WTC11 (cell line): Measurements from ENCODE around the gene INHBC. TPM values are rescaled to one million over a fixed set of nuclear protein-coding genes. Genes with fewer than 3 reads are reported as not detected.

Source experiments
- ATAC-seq: fragments of 200-7000 bp; cut with Tn5 transposase; 2 replicates; pipeline ENCODE4 v1.10.0; 2021; ENCODE audit warnings: mild to moderate bottlenecking, moderate library complexity
- CTCF ChIA-PET: fragments of 300-600 bp; sonication (Branson Sonifier 250); formaldehyde crosslinking; loops from one replicate; lab custom pipeline; 2021; ENCODE audit warnings: antibody characterized with exemption; lab: Charles Lee
- POLR2A ChIA-PET: fragments of 350-600 bp; sonication (Branson Sonifier 250); formaldehyde crosslinking; loops from one replicate; lab custom pipeline; 2021; ENCODE audit warnings: antibody characterized with exemption; lab: Charles Lee
- DNase-seq: peaks from one replicate; pipeline ENCODE4 v3.0.0; 2021; ENCODE audit warnings: low spot score
- H3K27ac Mint-ChIP-seq: 2 replicates; pipeline ENCODE4 v1.8.0; 2021; ENCODE audit warnings: mixed read lengths
- H3K27me3 Mint-ChIP-seq: 2 replicates; pipeline ENCODE4 v1.8.0; 2021; ENCODE audit warnings: low read depth, mild to moderate bottlenecking, moderate library complexity, mixed read lengths
- H3K36me3 Mint-ChIP-seq: 2 replicates; pipeline ENCODE4 v1.8.0; 2021; ENCODE audit warnings: mixed read lengths
- H3K4me1 Mint-ChIP-seq: 2 replicates; pipeline ENCODE4 v1.8.0; 2022; ENCODE audit warnings: mixed read lengths
- H3K4me3 Mint-ChIP-seq: 2 replicates; pipeline ENCODE4 v1.8.0; 2021; ENCODE audit warnings: mild to moderate bottlenecking, moderate library complexity, mixed read lengths
- H3K9me3 Mint-ChIP-seq: 2 replicates; pipeline ENCODE4 v1.8.0; 2021; ENCODE audit warnings: mixed read lengths
- ATF1 ChIP-seq: sonication (generic); formaldehyde crosslinking; IDR thresholded peaks from 2 replicates; pipeline ENCODE4 v1.8.1; 2023; ENCODE audit warnings: mild to moderate bottlenecking, moderate library complexity, missing genetic modification reagents
- CDX4 ChIP-seq: fragments of 250-450 bp; sonication (Bioruptor Pico); IDR thresholded peaks from 2 replicates; pipeline ENCODE4 v1.9.0; 2021; ENCODE audit warnings: moderate library complexity, mild to moderate bottlenecking, inconsistent platforms, borderline replicate concordance
- EMX1 ChIP-seq: fragments of 250-450 bp; sonication (Bioruptor Pico); IDR thresholded peaks from 2 replicates; pipeline ENCODE4 v1.8.0; 2021; ENCODE audit warnings: mild to moderate bottlenecking
- ESRRA ChIP-seq: sonication (generic); formaldehyde crosslinking; IDR thresholded peaks from 2 replicates; pipeline ENCODE4 v1.8.1; 2022; ENCODE audit warnings: mild to moderate bottlenecking, missing genetic modification reagents, borderline replicate concordance
- ETV6 ChIP-seq: sonication (generic); formaldehyde crosslinking; IDR thresholded peaks from 2 replicates; pipeline ENCODE4 v1.8.1; 2022; ENCODE audit warnings: mild to moderate bottlenecking, missing genetic modification reagents
- GABPB1 ChIP-seq: sonication (generic); formaldehyde crosslinking; IDR thresholded peaks from 2 replicates; pipeline ENCODE4 v1.8.1; 2023; ENCODE audit warnings: mild to moderate bottlenecking, missing genetic modification reagents
- GRHL2 ChIP-seq: fragments of 250-450 bp; sonication (Bioruptor Pico); IDR thresholded peaks from 2 replicates; pipeline ENCODE4 v1.8.0; 2022; ENCODE audit warnings: mild to moderate bottlenecking, moderate library complexity; ENCODE audit not compliant: insufficient replicate concordance, severe bottlenecking
- IRF2 ChIP-seq: sonication (generic); formaldehyde crosslinking; IDR thresholded peaks from 2 replicates; pipeline ENCODE4 v1.8.0; 2022; ENCODE audit warnings: low read depth, missing genetic modification reagents, borderline replicate concordance
- MYBL2 ChIP-seq: sonication (generic); formaldehyde crosslinking; IDR thresholded peaks from 2 replicates; pipeline ENCODE4 v1.8.1; 2023; ENCODE audit warnings: mild to moderate bottlenecking, moderate library complexity, missing genetic modification reagents
- NFE2L1 ChIP-seq: sonication (generic); formaldehyde crosslinking; IDR thresholded peaks from 2 replicates; pipeline ENCODE4 v1.8.1; 2023; ENCODE audit warnings: missing genetic modification reagents
- OVOL2 ChIP-seq: fragments of 250-450 bp; sonication (Bioruptor Pico); IDR thresholded peaks from 2 replicates; pipeline ENCODE4 v1.9.0; 2021; ENCODE audit warnings: mild to moderate bottlenecking, borderline replicate concordance
- PRRX2 ChIP-seq: fragments of 250-450 bp; sonication (Bioruptor Pico); IDR thresholded peaks from 2 replicates; pipeline ENCODE4 v1.8.0; 2021; ENCODE audit warnings: mild to moderate bottlenecking
- RORB ChIP-seq: fragments of 250-450 bp; sonication (Bioruptor Pico); IDR thresholded peaks from 2 replicates; pipeline ENCODE4 v1.9.0; 2021; ENCODE audit warnings: mild to moderate bottlenecking
- SP1 ChIP-seq: sonication (generic); formaldehyde crosslinking; conservative IDR thresholded peaks from 2 replicates; pipeline ENCODE4 v1.8.1; 2022; ENCODE audit warnings: missing genetic modification reagents
- TP53 ChIP-seq: sonication (generic); formaldehyde crosslinking; IDR thresholded peaks from 2 replicates; pipeline ENCODE4 v1.8.1; 2023; ENCODE audit warnings: mild to moderate bottlenecking, missing genetic modification reagents
- ZMAT4 ChIP-seq: fragments of 250-450 bp; sonication (Bioruptor Pico); IDR thresholded peaks from 2 replicates; pipeline ENCODE4 v1.9.0; 2021; ENCODE audit warnings: mild to moderate bottlenecking
- ZNF138 ChIP-seq: sonication (generic); formaldehyde crosslinking; conservative IDR thresholded peaks from 2 replicates; pipeline ENCODE4 v1.8.1; 2022; ENCODE audit warnings: mild to moderate bottlenecking, moderate library complexity, missing genetic modification reagents
- ZNF512 ChIP-seq: sonication (generic); formaldehyde crosslinking; IDR thresholded peaks from 2 replicates; pipeline ENCODE4 v1.8.1; 2022; ENCODE audit warnings: missing genetic modification reagents, borderline replicate concordance
- total RNA-seq: library from RNA; stranded (reverse); gene quantifications from 3 replicates; pipeline ENCODE4 v1.2.3, GENCODE V29; 2021
- TF ChIP-seq, protein P1 (sequence below): sonication (generic); formaldehyde crosslinking; IDR thresholded peaks from 2 replicates; pipeline ENCODE4 v1.8.0; 2022; ENCODE audit warnings: missing genetic modification reagents
- TF ChIP-seq, protein P2 (sequence below): sonication (generic); formaldehyde crosslinking; IDR thresholded peaks from 2 replicates; pipeline ENCODE4 v1.8.1; 2023; ENCODE audit warnings: mild to moderate bottlenecking, missing genetic modification reagents
- TF ChIP-seq, protein P3 (sequence below): sonication (generic); formaldehyde crosslinking; IDR thresholded peaks from 2 replicates; pipeline ENCODE4 v1.8.0; 2023; ENCODE audit warnings: missing genetic modification reagents
- TF ChIP-seq, protein P4 (sequence below): fragments of 250-450 bp; sonication (Bioruptor Pico); IDR thresholded peaks from 2 replicates; pipeline ENCODE4 v1.9.0; 2021; ENCODE audit warnings: mild to moderate bottlenecking
- TF ChIP-seq, protein P5 (sequence below): sonication (generic); formaldehyde crosslinking; IDR thresholded peaks from 2 replicates; pipeline ENCODE4 v1.8.1; 2022; ENCODE audit warnings: low read depth, mild to moderate bottlenecking, moderate library complexity, missing genetic modification reagents, borderline replicate concordance

Gene INHBC
- total RNA-seq, 1 experiment from 2014 or later, result 0.20 TPM

DNA sequence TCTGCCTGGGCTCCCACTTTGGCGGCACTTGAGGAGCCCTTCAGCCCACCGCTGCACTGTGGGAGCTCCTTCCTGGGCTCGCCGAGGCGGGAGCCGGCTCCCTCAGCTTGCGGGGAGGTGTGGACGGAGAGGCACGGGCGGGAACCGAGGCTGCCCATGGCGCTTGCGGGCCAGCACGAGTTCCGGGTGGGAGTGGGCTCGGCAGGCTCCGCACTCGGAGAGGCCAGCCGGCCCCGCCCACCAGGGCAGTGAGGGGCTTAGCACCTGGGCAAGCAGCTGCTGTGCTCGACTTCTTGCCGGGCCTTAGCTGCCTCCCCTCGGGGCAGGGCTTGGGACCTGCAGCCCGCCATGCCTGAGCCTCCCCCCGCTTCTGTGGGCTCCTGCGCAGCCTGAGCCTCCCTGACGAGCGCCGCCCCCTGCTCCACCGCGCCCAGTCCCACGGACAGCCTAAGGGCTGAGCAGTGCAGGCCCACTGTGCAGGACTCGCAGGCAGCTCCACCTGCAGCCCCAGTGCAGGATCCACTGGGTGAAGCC lies 48.3 kb upstream of the INHBC start:
- ChIA-PET POLR2A (interaction anchor here (0.6 kb wide), 2 partner anchors 11 to 51 kb away, joined by 3 to 7 read pairs; no protein-coding TSS in a partner anchor), CTCF (interaction anchor here (1.1 to 2.1 kb wide), 3 partner anchors 44 to 262 kb away, joined by 3 to 9 read pairs (median 3); no protein-coding TSS in a partner anchor)
- ATAC-seq, result no peak

GRCh38 chr12:57388425-57388824 lies 46.2 kb upstream of the INHBC start:
- ChIA-PET POLR2A (no interaction called here), CTCF (interaction anchor here (0.6 to 1.5 kb wide), 3 partner anchors 64 to 175 kb away, joined by 3 to 9 read pairs (median 4); no protein-coding TSS in a partner anchor)
- Mint-ChIP-seq H3K27ac (no peak overlapping the region), H3K36me3 (peaks cover 6% of the 10 kb centered on the region), H3K4me3 (no peak overlapping the region), H3K4me1 (peaks cover 11% of the 10 kb centered on the region), H3K27me3 (no peaks in the 10 kb centered on the region), H3K9me3 (no peaks in the 10 kb centered on the region)
- DNase-seq, result no peak
- ATAC-seq, result no peak
- TF ChIP-seq CDX4, result no peak
- no peak for TF ChIP-seq SP1 (CRISPR knock-in tag)
- no peak for TF ChIP-seq RORB (CRISPR knock-in tag)
- no peak for TF ChIP-seq OVOL2
- TF ChIP-seq, protein P1, sequence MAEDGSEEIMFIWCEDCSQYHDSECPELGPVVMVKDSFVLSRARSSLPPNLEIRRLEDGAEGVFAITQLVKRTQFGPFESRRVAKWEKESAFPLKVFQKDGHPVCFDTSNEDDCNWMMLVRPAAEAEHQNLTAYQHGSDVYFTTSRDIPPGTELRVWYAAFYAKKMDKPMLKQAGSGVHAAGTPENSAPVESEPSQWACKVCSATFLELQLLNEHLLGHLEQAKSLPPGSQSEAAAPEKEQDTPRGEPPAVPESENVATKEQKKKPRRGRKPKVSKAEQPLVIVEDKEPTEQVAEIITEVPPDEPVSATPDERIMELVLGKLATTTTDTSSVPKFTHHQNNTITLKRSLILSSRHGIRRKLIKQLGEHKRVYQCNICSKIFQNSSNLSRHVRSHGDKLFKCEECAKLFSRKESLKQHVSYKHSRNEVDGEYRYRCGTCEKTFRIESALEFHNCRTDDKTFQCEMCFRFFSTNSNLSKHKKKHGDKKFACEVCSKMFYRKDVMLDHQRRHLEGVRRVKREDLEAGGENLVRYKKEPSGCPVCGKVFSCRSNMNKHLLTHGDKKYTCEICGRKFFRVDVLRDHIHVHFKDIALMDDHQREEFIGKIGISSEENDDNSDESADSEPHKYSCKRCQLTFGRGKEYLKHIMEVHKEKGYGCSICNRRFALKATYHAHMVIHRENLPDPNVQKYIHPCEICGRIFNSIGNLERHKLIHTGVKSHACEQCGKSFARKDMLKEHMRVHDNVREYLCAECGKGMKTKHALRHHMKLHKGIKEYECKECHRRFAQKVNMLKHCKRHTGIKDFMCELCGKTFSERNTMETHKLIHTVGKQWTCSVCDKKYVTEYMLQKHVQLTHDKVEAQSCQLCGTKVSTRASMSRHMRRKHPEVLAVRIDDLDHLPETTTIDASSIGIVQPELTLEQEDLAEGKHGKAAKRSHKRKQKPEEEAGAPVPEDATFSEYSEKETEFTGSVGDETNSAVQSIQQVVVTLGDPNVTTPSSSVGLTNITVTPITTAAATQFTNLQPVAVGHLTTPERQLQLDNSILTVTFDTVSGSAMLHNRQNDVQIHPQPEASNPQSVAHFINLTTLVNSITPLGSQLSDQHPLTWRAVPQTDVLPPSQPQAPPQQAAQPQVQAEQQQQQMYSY (CRISPR knock-in tag), result no peak
- TF ChIP-seq TP53 (CRISPR knock-in tag), result no peak
- TF ChIP-seq, protein P2, sequence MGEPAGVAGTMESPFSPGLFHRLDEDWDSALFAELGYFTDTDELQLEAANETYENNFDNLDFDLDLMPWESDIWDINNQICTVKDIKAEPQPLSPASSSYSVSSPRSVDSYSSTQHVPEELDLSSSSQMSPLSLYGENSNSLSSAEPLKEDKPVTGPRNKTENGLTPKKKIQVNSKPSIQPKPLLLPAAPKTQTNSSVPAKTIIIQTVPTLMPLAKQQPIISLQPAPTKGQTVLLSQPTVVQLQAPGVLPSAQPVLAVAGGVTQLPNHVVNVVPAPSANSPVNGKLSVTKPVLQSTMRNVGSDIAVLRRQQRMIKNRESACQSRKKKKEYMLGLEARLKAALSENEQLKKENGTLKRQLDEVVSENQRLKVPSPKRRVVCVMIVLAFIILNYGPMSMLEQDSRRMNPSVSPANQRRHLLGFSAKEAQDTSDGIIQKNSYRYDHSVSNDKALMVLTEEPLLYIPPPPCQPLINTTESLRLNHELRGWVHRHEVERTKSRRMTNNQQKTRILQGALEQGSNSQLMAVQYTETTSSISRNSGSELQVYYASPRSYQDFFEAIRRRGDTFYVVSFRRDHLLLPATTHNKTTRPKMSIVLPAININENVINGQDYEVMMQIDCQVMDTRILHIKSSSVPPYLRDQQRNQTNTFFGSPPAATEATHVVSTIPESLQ (CRISPR knock-in tag), result no peak
- TF ChIP-seq ZMAT4 (CRISPR knock-in tag), result no peak
- no peak for TF ChIP-seq NFE2L1 (CRISPR knock-in tag)
- TF ChIP-seq GRHL2 (CRISPR knock-in tag), result no peak
- TF ChIP-seq IRF2 (CRISPR knock-in tag), result no peak
- no peak for TF ChIP-seq PRRX2 (CRISPR knock-in tag)
- TF ChIP-seq, protein P3, sequence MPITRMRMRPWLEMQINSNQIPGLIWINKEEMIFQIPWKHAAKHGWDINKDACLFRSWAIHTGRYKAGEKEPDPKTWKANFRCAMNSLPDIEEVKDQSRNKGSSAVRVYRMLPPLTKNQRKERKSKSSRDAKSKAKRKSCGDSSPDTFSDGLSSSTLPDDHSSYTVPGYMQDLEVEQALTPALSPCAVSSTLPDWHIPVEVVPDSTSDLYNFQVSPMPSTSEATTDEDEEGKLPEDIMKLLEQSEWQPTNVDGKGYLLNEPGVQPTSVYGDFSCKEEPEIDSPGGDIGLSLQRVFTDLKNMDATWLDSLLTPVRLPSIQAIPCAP (CRISPR knock-in tag), result no peak
- TF ChIP-seq, protein P4, sequence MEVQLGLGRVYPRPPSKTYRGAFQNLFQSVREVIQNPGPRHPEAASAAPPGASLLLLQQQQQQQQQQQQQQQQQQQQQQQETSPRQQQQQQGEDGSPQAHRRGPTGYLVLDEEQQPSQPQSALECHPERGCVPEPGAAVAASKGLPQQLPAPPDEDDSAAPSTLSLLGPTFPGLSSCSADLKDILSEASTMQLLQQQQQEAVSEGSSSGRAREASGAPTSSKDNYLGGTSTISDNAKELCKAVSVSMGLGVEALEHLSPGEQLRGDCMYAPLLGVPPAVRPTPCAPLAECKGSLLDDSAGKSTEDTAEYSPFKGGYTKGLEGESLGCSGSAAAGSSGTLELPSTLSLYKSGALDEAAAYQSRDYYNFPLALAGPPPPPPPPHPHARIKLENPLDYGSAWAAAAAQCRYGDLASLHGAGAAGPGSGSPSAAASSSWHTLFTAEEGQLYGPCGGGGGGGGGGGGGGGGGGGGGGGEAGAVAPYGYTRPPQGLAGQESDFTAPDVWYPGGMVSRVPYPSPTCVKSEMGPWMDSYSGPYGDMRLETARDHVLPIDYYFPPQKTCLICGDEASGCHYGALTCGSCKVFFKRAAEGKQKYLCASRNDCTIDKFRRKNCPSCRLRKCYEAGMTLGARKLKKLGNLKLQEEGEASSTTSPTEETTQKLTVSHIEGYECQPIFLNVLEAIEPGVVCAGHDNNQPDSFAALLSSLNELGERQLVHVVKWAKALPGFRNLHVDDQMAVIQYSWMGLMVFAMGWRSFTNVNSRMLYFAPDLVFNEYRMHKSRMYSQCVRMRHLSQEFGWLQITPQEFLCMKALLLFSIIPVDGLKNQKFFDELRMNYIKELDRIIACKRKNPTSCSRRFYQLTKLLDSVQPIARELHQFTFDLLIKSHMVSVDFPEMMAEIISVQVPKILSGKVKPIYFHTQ (CRISPR knock-in tag), result no peak
- no peak for TF ChIP-seq GABPB1 (CRISPR knock-in tag)

More for the DNA sequence above, 48.3 kb upstream of the INHBC start:
- Mint-ChIP-seq H3K4me1 (peaks cover 11% of the 10 kb centered on the region), H3K9me3 (no peaks in the 10 kb centered on the region), H3K27me3 (no peaks in the 10 kb centered on the region), H3K4me3 (no peak overlapping the region), H3K36me3 (peaks cover 6% of the 10 kb centered on the region), H3K27ac (no peak overlapping the region)
- peak; percentile 15 for DNase-seq
- TF ChIP-seq, protein P5, sequence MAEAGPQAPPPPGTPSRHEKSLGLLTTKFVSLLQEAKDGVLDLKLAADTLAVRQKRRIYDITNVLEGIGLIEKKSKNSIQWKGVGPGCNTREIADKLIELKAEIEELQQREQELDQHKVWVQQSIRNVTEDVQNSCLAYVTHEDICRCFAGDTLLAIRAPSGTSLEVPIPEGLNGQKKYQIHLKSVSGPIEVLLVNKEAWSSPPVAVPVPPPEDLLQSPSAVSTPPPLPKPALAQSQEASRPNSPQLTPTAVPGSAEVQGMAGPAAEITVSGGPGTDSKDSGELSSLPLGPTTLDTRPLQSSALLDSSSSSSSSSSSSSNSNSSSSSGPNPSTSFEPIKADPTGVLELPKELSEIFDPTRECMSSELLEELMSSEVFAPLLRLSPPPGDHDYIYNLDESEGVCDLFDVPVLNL (CRISPR knock-in tag), result no peak
- TF ChIP-seq ETV6 (CRISPR knock-in tag), result no peak
- TF ChIP-seq EMX1 (CRISPR knock-in tag), result no peak
- no peak for TF ChIP-seq ATF1 (CRISPR knock-in tag)
- no peak for TF ChIP-seq MYBL2 (CRISPR knock-in tag)
- no peak for TF ChIP-seq ZNF138 (CRISPR knock-in tag)
- no peak for TF ChIP-seq ESRRA (CRISPR knock-in tag)
- TF ChIP-seq ZNF512 (CRISPR knock-in tag), result no peak
